Mesenchymal stem cell (in vitro differentiated cells and primary cell): ENCODE measurements around the gene APMAP.
"Not testable (repeated sequence)": the region's sequence is repeated elsewhere in the genome, so short reads cannot be mapped to it uniquely, and the experiment has no call there.

Experiments
- DNase-seq: peaks from one replicate; pipeline ENCODE4 v3.0.0-alpha.2; 2013
- H2AFZ ChIP-seq: one replicate; pipeline ENCODE4 v1.6.1; 2013; ENCODE audit warnings: low read depth, mild to moderate bottlenecking, control low read depth, inconsistent platforms, low read length, moderate library complexity
- H2AK5ac ChIP-seq: 2 replicates; pipeline ENCODE4 v1.6.1; 2013; ENCODE audit warnings: low read length, moderate library complexity, mild to moderate bottlenecking, inconsistent platforms; ENCODE audit not compliant: severe bottlenecking
- H2BK120ac ChIP-seq: one replicate; pipeline ENCODE4 v1.6.1; 2013; ENCODE audit warnings: low read depth, mild to moderate bottlenecking, inconsistent platforms, low read length, moderate library complexity
- H2BK12ac ChIP-seq, 2 experiments: one replicate each; pipeline ENCODE4 v1.6.1; 2013; ENCODE audit warnings: inconsistent platforms in 2 of 2, low read length in 2 of 2, mild to moderate bottlenecking in 2 of 2, moderate library complexity in 2 of 2, control low read depth in 1 of 2
- H2BK15ac ChIP-seq: one replicate; pipeline ENCODE4 v1.6.1; 2013; ENCODE audit warnings: mild to moderate bottlenecking, low read depth, inconsistent platforms; ENCODE audit not compliant: poor library complexity, severe bottlenecking
- H2BK5ac ChIP-seq: 2 replicates; pipeline ENCODE4 v1.6.1; 2013; ENCODE audit warnings: low read depth, mild to moderate bottlenecking, low read length, control low read depth, inconsistent platforms; ENCODE audit not compliant: poor library complexity, severe bottlenecking
- H3K14ac ChIP-seq, 2 experiments: one replicate each; pipeline ENCODE4 v1.6.1; 2013; ENCODE audit warnings: inconsistent platforms in 2 of 2, low read length in 2 of 2, control low read depth in 1 of 2, mild to moderate bottlenecking in 1 of 2, moderate library complexity in 1 of 2
- H3K18ac ChIP-seq, 2 experiments: one replicate each; pipeline ENCODE4 v1.6.1; 2013; ENCODE audit warnings: inconsistent platforms in 2 of 2, low read length in 2 of 2, control low read depth in 1 of 2, low read depth in 1 of 2, mild to moderate bottlenecking in 1 of 2
- H3K23ac ChIP-seq, 2 experiments: one replicate each; pipeline ENCODE4 v1.6.1; 2013; ENCODE audit warnings: inconsistent platforms in 2 of 2, low read length in 2 of 2, mild to moderate bottlenecking in 2 of 2, moderate library complexity in 2 of 2, control low read depth in 1 of 2
- H3K27ac ChIP-seq: 2 replicates; pipeline ENCODE4 v1.5.1; 2013; ENCODE audit warnings: mild to moderate bottlenecking, moderate library complexity, low read length, control low read depth, inconsistent platforms; ENCODE audit not compliant: poor library complexity, severe bottlenecking
- H3K27me3 ChIP-seq, 2 experiments: 2 replicates each; pipeline versions ENCODE4 v1.6.1 to v1.7.0; 2013; ENCODE audit warnings: low read length in 2 of 2, mild to moderate bottlenecking in 2 of 2, moderate library complexity in 2 of 2, control low read depth in 1 of 2, inconsistent platforms in 1 of 2; ENCODE audit not compliant: control insufficient read depth in 1 of 2, insufficient read depth in 1 of 2
- H3K36me3 ChIP-seq, 2 experiments: 2 replicates each; pipeline versions ENCODE4 v1.6.1 to v1.7.0; 2013; ENCODE audit warnings: low read length in 2 of 2, control low read depth in 1 of 2, inconsistent platforms in 1 of 2, low read depth in 1 of 2, mild to moderate bottlenecking in 1 of 2; ENCODE audit not compliant: insufficient read depth in 2 of 2, control insufficient read depth in 1 of 2
- H3K4ac ChIP-seq, 2 experiments: one replicate each; pipeline ENCODE4 v1.6.1; 2013; ENCODE audit warnings: inconsistent platforms in 2 of 2, low read length in 2 of 2, mild to moderate bottlenecking in 2 of 2, moderate library complexity in 2 of 2, control low read depth in 1 of 2, low read depth in 1 of 2
- H3K4me1 ChIP-seq: 2 replicates; pipeline ENCODE4 v1.6.1; 2013; ENCODE audit warnings: low read depth, low read length, control low read depth; ENCODE audit not compliant: control insufficient read depth, insufficient read depth
- H3K4me2 ChIP-seq: 2 replicates; pipeline ENCODE4 v1.6.1; 2013; ENCODE audit warnings: low read length, mild to moderate bottlenecking, inconsistent platforms; ENCODE audit not compliant: poor library complexity, severe bottlenecking
- H3K4me3 ChIP-seq, 2 experiments: 2 replicates each; pipeline versions ENCODE4 v1.5.1 to v1.7.0; 2013; ENCODE audit warnings: low read length in 2 of 2, mild to moderate bottlenecking in 2 of 2, control low read depth in 1 of 2, low read depth in 1 of 2; ENCODE audit not compliant: insufficient read depth in 1 of 2
- H3K79me1 ChIP-seq: replicated peaks from 2 replicates; pipeline ENCODE4 v1.6.1; 2013; ENCODE audit warnings: mild to moderate bottlenecking, control low read depth, low read length, inconsistent platforms; ENCODE audit not compliant: poor library complexity, severe bottlenecking
- H3K9ac ChIP-seq: 2 replicates; pipeline ENCODE4 v1.7.0; 2013; ENCODE audit warnings: mild to moderate bottlenecking, low read length, moderate library complexity
- H3K9me3 ChIP-seq: 2 replicates; pipeline ENCODE4 v1.7.0; 2013; ENCODE audit warnings: mild to moderate bottlenecking, low read length; ENCODE audit not compliant: control insufficient read depth
- H4K8ac ChIP-seq: one replicate; pipeline ENCODE4 v1.6.1; 2013; ENCODE audit warnings: inconsistent platforms, mild to moderate bottlenecking, low read length, moderate library complexity
- H4K91ac ChIP-seq: one replicate; pipeline ENCODE4 v1.6.1; 2013; ENCODE audit warnings: mild to moderate bottlenecking, low read length, inconsistent platforms
- WGBS: methylation state at CpG from one replicate; pipeline ENCODE4 v1.1.7; 2013; ENCODE audit warnings: mixed read lengths; 5-methylcytosine and 5-hydroxymethylcytosine counted together

APMAP gene

GRCh38 chr20:24934101-24934661 is 58.4 kb downstream of the APMAP start:
- no peak overlapping the region for H3K9ac ChIP-seq
- no peak overlapping the region for H2BK5ac ChIP-seq
- H2BK15ac ChIP-seq, result no peak overlapping the region
- no peak overlapping the region for H3K4me3 ChIP-seq
- no peak overlapping the region for H3K4ac ChIP-seq
- H2AFZ ChIP-seq, result no peak overlapping the region
- no peak overlapping the region for H3K4me2 ChIP-seq
- no peak overlapping the region for H2BK12ac ChIP-seq
- H2AK5ac ChIP-seq, result no peak overlapping the region
- peaks cover 6% of the 10 kb centered on the region for H3K9me3 ChIP-seq
- no peak overlapping the region for H3K14ac ChIP-seq
- H4K8ac ChIP-seq, result no peak overlapping the region
- H3K27ac ChIP-seq, result no peak overlapping the region
- no peak overlapping the region for H2BK120ac ChIP-seq
- DNase-seq, result no peak
- 71% methylated on average over 9 of the region's 9 CpGs for WGBS
- no peaks in the 10 kb centered on the region for H3K79me1 ChIP-seq
- no peaks in the 10 kb centered on the region for H3K36me3 ChIP-seq
- H3K23ac ChIP-seq, result no peak overlapping the region
- H3K4me1 ChIP-seq, result peaks cover 3% of the 10 kb centered on the region
- peaks cover 0 to 9% of the 10 kb centered on the region in 2 experiments for H3K27me3 ChIP-seq
- H3K18ac ChIP-seq, result no peak overlapping the region
- no peak overlapping the region for H4K91ac ChIP-seq

DNA sequence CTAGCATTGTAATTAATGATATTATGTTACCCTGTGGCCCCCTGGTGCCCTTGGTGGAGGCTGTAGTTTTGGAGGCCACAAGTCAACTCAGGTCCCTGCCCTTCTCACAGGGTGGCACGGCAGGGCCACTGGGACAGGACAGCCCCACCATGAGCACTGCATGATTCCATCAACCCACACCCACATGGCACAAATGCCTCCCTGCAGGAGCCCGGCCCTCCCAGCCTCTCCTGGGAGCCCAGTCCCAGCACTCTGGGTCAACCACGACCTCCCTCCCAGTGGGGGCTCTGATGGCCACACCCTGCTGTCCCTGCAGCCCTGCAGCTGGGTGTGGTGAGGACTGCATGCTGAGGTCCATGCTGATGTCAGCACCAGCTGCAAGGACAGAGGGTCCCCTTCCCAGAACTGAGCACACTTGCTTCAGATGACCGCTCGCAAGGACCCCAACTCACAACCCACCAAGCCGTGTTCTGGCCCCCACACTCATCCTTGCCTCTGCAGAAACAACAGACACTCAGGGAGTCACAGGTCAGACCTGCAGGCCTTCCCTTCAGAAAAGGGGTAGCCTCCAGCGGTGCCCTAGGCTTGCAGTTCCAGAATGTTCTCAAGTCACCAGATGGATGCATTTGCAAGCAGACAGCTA is 59.2 kb downstream of the APMAP start:
- no peak overlapping the region for H4K8ac ChIP-seq
- no peak overlapping the region for H3K14ac ChIP-seq
- H2BK15ac ChIP-seq, result no peak overlapping the region
- H3K4ac ChIP-seq, result no peak overlapping the region
- H3K4me1 ChIP-seq, result peaks cover 3% of the 10 kb centered on the region
- H2AK5ac ChIP-seq, result no peak overlapping the region
- H3K79me1 ChIP-seq, result no peaks in the 10 kb centered on the region
- H3K9ac ChIP-seq, result no peak overlapping the region
- WGBS, result 89% methylated on average over 7 of the region's 7 CpGs
- H2BK5ac ChIP-seq, result no peak overlapping the region
- no peak overlapping the region for H3K4me3 ChIP-seq
- peaks cover 6% of the 10 kb centered on the region for H3K9me3 ChIP-seq
- no peak for DNase-seq
- H3K27me3 ChIP-seq, result peaks cover 0 to 14% of the 10 kb centered on the region in 2 experiments
- H3K36me3 ChIP-seq, result no peaks in the 10 kb centered on the region
- H2BK12ac ChIP-seq, result no peak overlapping the region
- no peak overlapping the region for H2AFZ ChIP-seq
- H2BK120ac ChIP-seq, result no peak overlapping the region
- H3K18ac ChIP-seq, result no peak overlapping the region
- H3K4me2 ChIP-seq, result no peak overlapping the region
- no peak overlapping the region for H4K91ac ChIP-seq
- H3K23ac ChIP-seq, result no peak overlapping the region
- no peak overlapping the region for H3K27ac ChIP-seq

DNA sequence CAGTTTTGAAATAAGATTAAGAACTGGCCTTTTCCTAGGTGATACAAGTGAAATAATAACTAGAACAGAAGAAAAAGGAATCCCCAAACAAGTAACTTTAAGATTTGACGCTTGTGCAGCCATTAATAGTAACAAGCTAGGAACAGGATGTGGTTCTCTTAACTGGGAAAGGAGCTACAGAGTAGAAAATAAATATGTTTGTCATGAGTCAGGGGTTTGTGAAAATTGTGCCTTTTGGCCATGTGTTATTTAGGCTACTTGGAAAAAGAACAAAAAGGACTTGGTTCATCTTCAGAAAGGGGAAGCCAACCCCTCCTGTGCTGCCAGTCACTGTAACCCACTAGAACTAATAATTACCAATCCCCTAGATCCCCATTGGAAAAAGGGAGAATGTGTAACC is 60.7 kb downstream of the APMAP start:
- H3K9me3 ChIP-seq, H3K4ac ChIP-seq, H3K4me2 ChIP-seq, H2BK12ac ChIP-seq, H4K91ac ChIP-seq, H3K18ac ChIP-seq, H3K23ac ChIP-seq, H4K8ac ChIP-seq, H3K9ac ChIP-seq, H2AFZ ChIP-seq, H2BK15ac ChIP-seq, H3K27ac ChIP-seq, H2AK5ac ChIP-seq, H2BK5ac ChIP-seq, H3K36me3 ChIP-seq, H2BK120ac ChIP-seq, H3K4me3 ChIP-seq, H3K79me1 ChIP-seq, H3K14ac ChIP-seq, H3K4me1 ChIP-seq: not testable (repeated sequence)
- 33% methylated on average over 1 of the region's 1 CpG for WGBS
- peaks cover 0 to 14% of the 10 kb centered on the region in 2 experiments for H3K27me3 ChIP-seq
- DNase-seq, result peak; percentile 1

DNA sequence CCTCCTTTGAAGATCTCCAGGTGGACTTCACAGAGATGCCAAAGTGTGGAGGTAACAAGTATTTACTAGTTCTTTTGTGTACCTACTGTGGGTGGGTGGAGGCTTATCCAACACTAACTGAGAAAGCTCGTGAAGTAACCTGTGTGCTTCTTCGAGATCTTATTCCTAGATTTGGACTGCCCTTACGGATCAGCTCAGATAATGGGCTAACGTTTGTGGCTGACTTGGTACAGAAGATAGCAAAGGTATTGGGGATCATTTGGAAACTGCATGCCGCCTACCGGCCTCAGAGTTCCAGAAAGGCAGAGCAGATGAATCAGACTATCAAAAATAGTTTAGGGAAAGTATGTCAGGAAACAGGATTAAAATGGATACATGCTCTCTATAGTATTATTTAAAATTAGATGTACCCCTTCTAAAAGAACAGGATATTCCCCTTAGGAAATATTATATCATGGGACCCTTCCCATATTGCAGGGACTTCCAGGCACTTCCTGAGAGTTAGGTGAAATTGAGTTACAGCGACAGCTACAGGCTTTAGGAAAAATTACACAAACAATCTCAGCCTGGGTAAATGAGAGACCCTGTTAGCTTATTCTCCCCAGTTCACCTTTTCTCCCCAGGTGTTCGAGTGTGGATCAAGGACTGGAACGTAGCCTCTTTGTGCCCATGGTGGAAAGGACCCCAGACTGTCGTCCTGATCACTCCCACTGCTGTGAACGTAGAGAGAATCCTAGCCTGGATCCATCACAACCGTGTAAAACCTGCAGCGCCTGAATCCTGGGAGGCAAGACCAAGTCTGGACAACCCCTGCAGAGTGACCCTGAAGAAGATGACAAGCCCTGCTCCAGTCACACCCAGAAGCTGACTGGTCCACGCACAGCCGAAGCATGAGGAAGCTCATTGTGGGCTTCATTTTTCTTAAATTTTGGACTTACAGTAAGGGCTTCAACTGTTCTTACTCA is 61.5 kb downstream of the APMAP start:
- not testable (repeated sequence) for H2BK12ac ChIP-seq, H3K36me3 ChIP-seq, H2BK15ac ChIP-seq, H3K9ac ChIP-seq, H3K4me1 ChIP-seq, DNase-seq, H3K18ac ChIP-seq, H3K23ac ChIP-seq, H3K79me1 ChIP-seq, H4K91ac ChIP-seq, H3K4me3 ChIP-seq, H2BK5ac ChIP-seq, H3K27ac ChIP-seq, H2AK5ac ChIP-seq, H2BK120ac ChIP-seq, H3K9me3 ChIP-seq, H3K4me2 ChIP-seq, H3K14ac ChIP-seq, H2AFZ ChIP-seq
- WGBS, result 69% methylated on average over 15 of the region's 15 CpGs
- Histone ChIP-seq H3K27me3 (peaks cover 0 to 14% of the 10 kb centered on the region in 2 experiments), H3K4ac (peak overlapping the region in 1 of 2 experiments; percentile 46), H4K8ac (peak overlapping the region; percentile 45)
